Measurements from ENCODE around the gene EDC3. TPM values are rescaled to one million over a fixed set of nuclear protein-coding genes. Genes with fewer than 3 reads are reported as not detected.
"Not testable (repeated sequence)": the region's sequence is repeated elsewhere in the genome, so short reads cannot be mapped to it uniquely, and the experiment has no call there.

The EDC3 gene
- total RNA-seq, 1 donor from 2014 or later: 17.2 TPM

- Histone ChIP-seq H3K4me3 (peak overlapping the region; percentile 82), H3K9me3 (replicated peaks) (no peaks in the 10 kb centered on the region), H3K27ac (replicated peaks) (peak overlapping the region; percentile 96), H3K4me1 (peaks cover 37% of the 10 kb centered on the region), H3K27me3 (ENCODE audit: low read depth) (no peaks in the 10 kb centered on the region), H3K36me3 (peaks cover 10% of the 10 kb centered on the region)
- DNase-seq: peak; percentile 96
- no peak for TF ChIP-seq CTCF (IDR thresholded peaks at IDR 0.05; ENCODE audit: borderline replicate concordance)
- intact Hi-C loops (cut with micrococcal nuclease): no loop called here
Observed at GRCh38 chr15:74598126-74598842, 97.5 kb downstream of the EDC3 start.

DNA sequence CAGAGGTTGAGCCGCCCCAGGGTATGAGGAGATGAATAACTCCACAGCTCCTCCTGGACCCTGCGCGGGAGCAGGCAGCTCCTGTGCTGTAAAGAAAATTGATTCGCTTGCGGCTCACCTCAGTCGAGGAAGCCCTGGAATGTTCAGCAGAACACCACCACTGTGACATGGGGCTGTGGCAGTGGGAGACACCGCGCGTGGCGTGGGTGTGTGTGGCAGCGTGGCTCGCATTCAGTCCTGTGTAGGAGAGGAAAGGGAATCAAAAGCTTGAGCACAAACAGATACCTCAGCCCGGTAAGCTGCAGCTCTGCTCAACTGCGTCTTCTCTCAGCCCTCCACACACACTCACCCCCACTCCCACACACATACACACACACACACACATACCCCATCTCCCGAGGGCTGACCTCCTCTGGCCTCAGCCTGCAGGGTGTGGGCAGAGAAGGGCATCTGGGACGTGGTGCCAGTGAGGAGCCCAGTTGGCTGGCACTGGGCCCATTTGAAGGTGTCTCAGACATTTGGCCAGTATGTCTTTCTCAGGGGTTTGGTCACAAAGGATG is 98.6 kb downstream of the EDC3 start:
- H3K27ac ChIP-seq (replicated peaks); DNase-seq; H3K9me3 ChIP-seq (replicated peaks); H3K4me3 ChIP-seq; intact Hi-C loops (cut with micrococcal nuclease); H3K27me3 ChIP-seq (ENCODE audit: low read depth): not testable (repeated sequence)
- Histone ChIP-seq H3K36me3 (peaks cover 19% of the 10 kb centered on the region), H3K4me1 (peaks cover 37% of the 10 kb centered on the region)

DNA sequence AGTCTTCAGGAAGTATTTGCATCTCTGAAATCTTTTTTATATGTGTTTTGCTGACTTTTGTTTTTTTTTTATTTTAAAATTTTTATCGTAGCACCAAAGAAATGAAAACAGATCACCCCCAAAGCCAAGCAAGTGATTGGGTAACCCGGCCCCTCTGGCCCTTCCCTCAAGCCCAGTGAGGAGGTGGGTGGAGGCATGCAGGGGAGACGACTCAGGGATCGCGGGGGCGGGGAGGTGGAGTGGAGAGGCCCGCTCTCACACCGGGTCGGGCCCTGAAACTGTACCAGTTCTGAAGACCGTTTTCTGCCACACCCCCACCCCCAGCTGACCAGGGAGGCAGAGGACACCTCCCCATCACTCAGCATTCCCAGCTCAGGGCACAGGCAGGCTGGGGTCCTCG is 99.1 kb downstream of the EDC3 start:
- H3K27ac ChIP-seq (replicated peaks); DNase-seq; intact Hi-C loops (cut with micrococcal nuclease); H3K9me3 ChIP-seq (replicated peaks); H3K27me3 ChIP-seq (ENCODE audit: low read depth); H3K4me3 ChIP-seq: not testable (repeated sequence)
- peaks cover 37% of the 10 kb centered on the region for H3K4me1 ChIP-seq
- H3K36me3 ChIP-seq: peaks cover 24% of the 10 kb centered on the region

DNA sequence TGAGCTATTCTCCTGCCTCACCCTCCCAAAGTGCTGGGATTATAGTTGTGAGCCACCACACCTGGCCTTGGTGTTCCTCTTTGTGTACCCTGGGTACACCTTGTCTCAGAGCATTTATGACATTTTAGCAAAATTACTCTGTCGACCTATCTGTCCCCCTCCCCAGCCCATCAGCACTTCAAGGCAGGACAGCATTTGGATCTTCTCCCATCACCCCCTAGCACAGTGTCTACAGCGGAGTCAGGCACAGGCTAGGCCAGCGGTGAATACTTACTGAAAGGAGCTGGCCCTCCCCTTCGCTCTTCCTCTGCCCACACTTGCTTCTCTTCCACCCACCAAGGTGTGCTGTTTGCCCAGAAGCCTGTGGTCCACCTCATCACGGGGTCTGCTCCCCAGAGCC is 100.6 kb downstream of the EDC3 start:
- H3K27me3 ChIP-seq (ENCODE audit: low read depth): no peaks in the 10 kb centered on the region
- no peak for DNase-seq
- intact Hi-C loops (cut with micrococcal nuclease): no loop called here
- peaks cover 37% of the 10 kb centered on the region for H3K36me3 ChIP-seq
- peaks cover 29% of the 10 kb centered on the region for H3K4me1 ChIP-seq
- TF ChIP-seq CTCF (IDR thresholded peaks at IDR 0.05; ENCODE audit: borderline replicate concordance): no peak
- no peak overlapping the region for H3K4me3 ChIP-seq
- H3K27ac ChIP-seq (replicated peaks): no peak overlapping the region
- H3K9me3 ChIP-seq (replicated peaks): no peaks in the 10 kb centered on the region

GRCh38 chr15:74594455-74594854 is 101.4 kb downstream of the EDC3 start:
- DNase-seq: no peak
- intact Hi-C loops (cut with micrococcal nuclease): no loop called here
- peaks cover 26% of the 10 kb centered on the region for H3K4me1 ChIP-seq
- TF ChIP-seq CTCF (IDR thresholded peaks at IDR 0.05; ENCODE audit: borderline replicate concordance): no peak
- H3K27ac ChIP-seq (replicated peaks): no peak overlapping the region
- H3K9me3 ChIP-seq (replicated peaks): no peaks in the 10 kb centered on the region
- peaks cover 41% of the 10 kb centered on the region for H3K36me3 ChIP-seq
- no peaks in the 10 kb centered on the region for H3K27me3 ChIP-seq (ENCODE audit: low read depth)
- no peak overlapping the region for H3K4me3 ChIP-seq

DNA sequence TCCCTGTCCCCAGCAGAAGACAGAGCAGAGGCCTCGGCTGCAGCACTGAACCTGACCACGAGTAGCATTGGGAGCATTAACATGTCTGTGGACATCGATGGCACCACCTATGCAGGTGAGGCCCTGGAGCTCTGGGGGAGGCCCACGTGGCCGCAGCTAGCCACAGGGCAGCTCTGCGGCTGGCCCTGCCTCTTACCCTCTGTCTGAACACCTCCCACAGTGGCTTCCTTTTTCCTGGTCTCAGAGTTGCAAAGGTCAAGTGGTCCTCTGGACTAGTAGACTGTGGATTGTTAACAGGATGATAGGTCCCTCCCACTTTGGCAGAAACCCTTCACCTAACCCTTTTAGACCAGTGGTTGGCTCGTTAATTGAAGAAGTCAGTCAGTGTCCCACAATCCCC is 102.7 kb downstream of the EDC3 start:
- no peak for TF ChIP-seq CTCF (IDR thresholded peaks at IDR 0.05; ENCODE audit: borderline replicate concordance)
- H3K27me3 ChIP-seq (ENCODE audit: low read depth): no peaks in the 10 kb centered on the region

More for the DNA sequence above, 102.7 kb downstream of the EDC3 start:
- intact Hi-C loops (cut with micrococcal nuclease): no loop called here
- Histone ChIP-seq H3K27ac (replicated peaks) (no peak overlapping the region), H3K4me1 (peaks cover 27% of the 10 kb centered on the region), H3K4me3 (no peak overlapping the region), H3K36me3 (peaks cover 41% of the 10 kb centered on the region), H3K9me3 (replicated peaks) (no peaks in the 10 kb centered on the region)
- DNase-seq: no peak
